BJ (cell line): ENCODE data around the gene DIP2C. TPM values are rescaled to one million over a fixed set of nuclear protein-coding genes. Genes with fewer than 3 reads are reported as not detected.
"Not testable (repeated sequence)": the region's sequence is repeated elsewhere in the genome, so short reads cannot be mapped to it uniquely, and the experiment has no call there.

ENCODE experiments used
- CTCF ChIA-PET: fragments of 350-600 bp; formaldehyde crosslinking; extraction: SDS; loops from one replicate; lab custom pipeline; 2021; ENCODE audit warnings: antibody characterized with exemption, inconsistent platforms; lab: Yijun Ruan, JAX
- POLR2A ChIA-PET: fragments of 300-600 bp; sonication (Branson Sonifier 250); formaldehyde crosslinking; extraction: SDS; loops from one replicate; lab custom pipeline; 2021; ENCODE audit warnings: antibody characterized with exemption; lab: Charles Lee
- DNase-seq: peaks from one replicate; pipeline ENCODE4 v3.0.0-alpha.2; 2011; ENCODE audit warnings: low read depth
- H3K27me3 ChIP-seq: 2 replicates; pipeline ENCODE4 v1.6.0; 2011; ENCODE audit warnings: low read length; ENCODE audit not compliant: control insufficient read depth, insufficient read depth
- H3K36me3 ChIP-seq: 2 replicates; pipeline ENCODE4 v1.5.1; 2011; ENCODE audit warnings: low read length; ENCODE audit not compliant: control insufficient read depth, insufficient read depth
- H3K4me3 ChIP-seq: 2 replicates; pipeline ENCODE4 v1.5.1; 2011; ENCODE audit warnings: low read depth, mild to moderate bottlenecking, control low read depth, low read length
- polyA plus RNA-seq: library from polyadenylated mRNA; depleted of rRNA; stranded (reverse); fragments of >200 nt; gene quantifications from 2 replicates; pipeline ENCODE4 v1.2.3, GENCODE V29; 2011
- TF ChIP-seq, protein P1 (sequence below): IDR thresholded peaks from 2 replicates; pipeline ENCODE4 v1.5.1; 2011; ENCODE audit warnings: low read depth, mild to moderate bottlenecking, control low read depth, inconsistent platforms, low read length, moderate library complexity; ENCODE audit not compliant: insufficient read depth

Gene DIP2C
- polyA plus RNA-seq, 1 experiment = 9.3 TPM

DNA sequence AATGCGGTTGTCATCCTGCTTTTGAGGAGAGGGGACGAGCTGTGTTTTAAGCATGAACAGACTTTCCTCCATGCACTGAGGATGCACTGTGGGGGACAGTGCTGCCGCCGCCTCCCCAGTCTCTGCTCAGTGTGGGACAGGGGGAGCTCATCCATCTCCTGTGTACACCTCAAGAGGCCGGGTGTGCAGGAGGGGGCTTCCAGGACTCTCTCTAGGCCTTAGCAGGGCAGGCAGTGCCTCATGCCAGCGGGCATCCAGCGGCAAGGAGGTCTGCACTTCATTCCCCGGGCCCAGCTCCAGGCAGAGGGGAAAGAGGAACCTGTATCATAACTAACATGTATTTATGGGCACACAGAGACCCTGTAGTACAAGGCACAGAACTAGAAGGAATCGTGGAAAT lies 89.7 kb downstream of the DIP2C start:
- CTCF ChIA-PET = interaction anchor here (0.6 kb wide), 1 partner anchor 77 kb away, joined by 3 read pairs; no protein-coding TSS in a partner anchor

DNA sequence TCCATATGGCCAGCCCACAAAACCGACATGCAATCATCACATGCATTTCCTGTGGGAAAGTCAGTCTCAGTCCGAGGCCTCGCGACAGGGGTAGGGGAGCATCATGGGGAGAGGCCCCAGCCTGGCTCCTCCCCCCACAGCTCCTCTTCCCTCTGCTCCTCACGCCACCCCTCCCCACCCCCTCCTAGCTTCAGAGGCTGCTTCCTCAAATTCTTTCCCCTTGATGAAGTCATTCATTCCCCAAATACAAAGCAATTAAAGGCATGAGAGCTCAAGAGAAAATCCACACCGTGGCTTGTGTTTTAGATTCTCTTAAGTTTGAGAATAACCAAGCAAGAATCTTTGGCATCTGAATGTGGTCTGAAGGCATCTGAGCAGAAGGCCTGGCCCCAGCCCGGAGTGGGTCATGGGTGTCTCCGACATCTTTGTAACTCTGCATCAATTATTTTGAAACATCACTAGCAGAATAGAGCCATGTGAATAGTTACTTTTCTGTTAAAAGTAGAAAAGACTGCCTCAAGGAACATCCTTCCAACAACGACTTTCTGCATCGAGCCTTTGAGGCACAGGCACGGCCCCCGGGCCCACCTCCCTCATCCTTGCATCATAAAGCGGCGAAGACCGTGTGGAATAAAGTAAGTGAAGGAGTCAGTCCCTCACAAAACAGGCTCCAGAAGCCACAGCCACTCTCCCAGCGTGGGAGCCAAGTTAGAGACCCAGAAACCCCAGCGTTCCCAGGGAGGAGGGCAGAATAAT lies 90.9 kb downstream of the DIP2C start:
- TF ChIP-seq, protein P1, sequence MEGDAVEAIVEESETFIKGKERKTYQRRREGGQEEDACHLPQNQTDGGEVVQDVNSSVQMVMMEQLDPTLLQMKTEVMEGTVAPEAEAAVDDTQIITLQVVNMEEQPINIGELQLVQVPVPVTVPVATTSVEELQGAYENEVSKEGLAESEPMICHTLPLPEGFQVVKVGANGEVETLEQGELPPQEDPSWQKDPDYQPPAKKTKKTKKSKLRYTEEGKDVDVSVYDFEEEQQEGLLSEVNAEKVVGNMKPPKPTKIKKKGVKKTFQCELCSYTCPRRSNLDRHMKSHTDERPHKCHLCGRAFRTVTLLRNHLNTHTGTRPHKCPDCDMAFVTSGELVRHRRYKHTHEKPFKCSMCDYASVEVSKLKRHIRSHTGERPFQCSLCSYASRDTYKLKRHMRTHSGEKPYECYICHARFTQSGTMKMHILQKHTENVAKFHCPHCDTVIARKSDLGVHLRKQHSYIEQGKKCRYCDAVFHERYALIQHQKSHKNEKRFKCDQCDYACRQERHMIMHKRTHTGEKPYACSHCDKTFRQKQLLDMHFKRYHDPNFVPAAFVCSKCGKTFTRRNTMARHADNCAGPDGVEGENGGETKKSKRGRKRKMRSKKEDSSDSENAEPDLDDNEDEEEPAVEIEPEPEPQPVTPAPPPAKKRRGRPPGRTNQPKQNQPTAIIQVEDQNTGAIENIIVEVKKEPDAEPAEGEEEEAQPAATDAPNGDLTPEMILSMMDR = no peak
- ChIA-PET POLR2A (interaction anchor here (0.6 kb wide), 2 partner anchors 24 to 39 kb away, joined by 3 to 14 read pairs; no protein-coding TSS in a partner anchor), CTCF (interaction anchor here (1.0 kb wide), 1 partner anchor 191 kb away, joined by 5 read pairs; no protein-coding TSS in a partner anchor)
- H3K27me3 ChIP-seq = no peaks in the 10 kb centered on the region
- H3K36me3 ChIP-seq = no peaks in the 10 kb centered on the region
- DNase-seq = peak; percentile 99
- H3K4me3 ChIP-seq = no peak overlapping the region

More for the DNA sequence above, 89.7 kb downstream of the DIP2C start:
- Histone ChIP-seq H3K27me3 (no peaks in the 10 kb centered on the region), H3K36me3 (no peaks in the 10 kb centered on the region), H3K4me3 (no peak overlapping the region)
- POLR2A ChIA-PET = no interaction called here
- DNase-seq = no peak
- TF ChIP-seq, protein P1 = no peak

DNA sequence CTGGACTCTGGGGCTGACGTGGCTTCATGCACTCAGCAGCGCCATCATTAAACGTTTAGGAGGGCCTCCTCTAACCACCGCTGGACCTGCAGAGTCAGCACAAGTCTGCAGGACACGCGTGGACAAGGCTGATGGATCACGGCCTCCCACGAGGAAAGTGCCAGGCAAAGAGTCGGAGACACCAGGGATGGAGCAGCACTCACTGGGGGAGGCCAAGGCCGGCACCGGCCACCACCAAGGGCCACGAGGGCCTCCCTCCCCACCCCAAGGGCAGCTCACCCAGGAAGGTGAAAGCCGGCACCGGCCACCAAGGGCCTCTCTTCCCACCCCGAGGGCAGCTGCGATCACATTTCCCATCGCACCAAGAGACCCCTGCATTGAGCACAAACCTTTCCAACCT lies 91.5 kb downstream of the DIP2C start:
- no peak for DNase-seq
- ChIA-PET CTCF (interaction anchor here (1.0 kb wide), 1 partner anchor 191 kb away, joined by 5 read pairs; no protein-coding TSS in a partner anchor), POLR2A (interaction anchor here (0.6 kb wide), 1 partner anchor 25 kb away, joined by 3 read pairs; no protein-coding TSS in a partner anchor)
- Histone ChIP-seq H3K36me3 (no peaks in the 10 kb centered on the region), H3K27me3 (no peaks in the 10 kb centered on the region), H3K4me3 (no peak overlapping the region)
- TF ChIP-seq, protein P1 = no peak

DNA sequence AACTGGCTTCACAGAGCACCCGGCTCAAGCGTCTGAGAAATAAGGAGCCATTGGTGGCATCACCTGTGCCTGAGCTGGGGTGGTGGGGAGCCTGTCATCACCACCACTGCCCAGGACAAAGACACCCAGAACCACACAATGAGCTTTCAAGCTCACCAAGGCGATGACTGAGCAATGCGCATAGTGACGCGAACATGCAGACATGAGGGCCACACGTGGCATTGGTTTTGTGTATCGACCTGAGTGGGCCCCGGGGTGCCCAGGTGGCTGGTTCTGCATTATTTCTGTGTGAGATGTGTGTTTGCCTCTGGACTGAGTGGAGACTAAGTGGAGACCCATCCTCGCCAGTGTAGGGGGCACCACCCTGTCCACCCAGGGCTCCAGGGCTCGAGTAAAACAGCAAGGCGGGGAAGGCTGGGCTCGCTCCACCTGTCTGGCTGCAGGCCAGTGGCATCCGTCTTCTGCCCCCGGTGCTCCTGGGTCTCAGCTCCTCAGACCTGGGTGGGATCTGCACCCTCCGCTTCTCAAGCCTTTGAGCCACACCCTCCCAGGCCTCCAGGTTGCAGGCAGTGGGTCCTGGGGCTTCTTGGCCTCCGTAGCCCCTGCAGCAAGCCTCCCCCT lies 92.6 kb downstream of the DIP2C start:
- CTCF ChIA-PET = interaction anchor here (1.1 kb wide), 1 partner anchor 10 kb away, joined by 3 read pairs; no protein-coding TSS in a partner anchor

DNA sequence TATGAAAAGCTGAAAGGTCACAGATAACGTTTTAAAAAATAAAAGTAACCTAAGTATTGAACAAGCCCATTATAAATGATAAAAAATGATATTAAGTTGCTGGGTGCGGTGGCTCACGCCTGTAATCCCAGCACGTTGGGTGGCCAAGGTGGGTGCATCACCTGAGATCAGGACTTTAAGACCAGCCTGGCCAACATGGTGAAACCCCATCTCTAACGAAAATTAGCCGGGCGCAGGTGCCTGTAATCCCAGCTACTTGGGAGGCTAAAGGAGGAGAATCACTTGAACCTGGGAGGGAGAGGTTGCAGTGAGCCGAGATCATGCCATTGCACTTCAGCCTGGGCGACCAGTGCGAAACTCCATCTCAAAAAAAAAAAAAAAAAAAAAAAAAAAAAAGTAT lies 93.3 kb downstream of the DIP2C start:
- CTCF ChIA-PET = interaction anchor here (1.1 kb wide), 1 partner anchor 11 kb away, joined by 3 read pairs; no protein-coding TSS in a partner anchor
- POLR2A ChIA-PET, DNase-seq, H3K36me3 ChIP-seq, H3K27me3 ChIP-seq, H3K4me3 ChIP-seq: not testable (repeated sequence)

More for the DNA sequence above, 92.6 kb downstream of the DIP2C start:
- no peaks in the 10 kb centered on the region for H3K27me3 ChIP-seq
- TF ChIP-seq, protein P1 = no peak
- H3K4me3 ChIP-seq = no peak overlapping the region
- H3K36me3 ChIP-seq = no peaks in the 10 kb centered on the region
- POLR2A ChIA-PET = no interaction called here
- no peak for DNase-seq
